D721Med (cell line): ENCODE measurements around the gene CCM2L.

ENCODE experiments used
- DNase-seq: peaks from one replicate; pipeline ENCODE4 v3.0.0; 2011; ENCODE audit warnings: low spot score; ENCODE audit not compliant: insufficient read length
- FAIRE-seq: peaks from 2 replicates; lab custom pipeline; 2011; peaks lifted over from hg19 to GRCh38; lab: Jason Lieb, UNC
- CTCF ChIP-seq: IDR thresholded peaks from 2 replicates; pipeline ENCODE4 v1.5.1; 2012; ENCODE audit warnings: mild to moderate bottlenecking, control low read depth; ENCODE audit not compliant: insufficient read depth; ENCODE audit errors: missing control alignments

The CCM2L gene

GRCh38 chr20:31981784-31982183 is 28.5 kb upstream of the CCM2L start:
- no peak for TF ChIP-seq CTCF
- FAIRE-seq (no peak), DNase-seq (no peak)

GRCh38 chr20:31984981-31985471 is 25.2 kb upstream of the CCM2L start:
- DNase-seq (no peak), FAIRE-seq (no peak)
- TF ChIP-seq CTCF, result no peak

GRCh38 chr20:31987744-31988143 is 22.5 kb upstream of the CCM2L start:
- TF ChIP-seq CTCF, result no peak
- DNase-seq (no peak), FAIRE-seq (no peak)

GRCh38 chr20:31988430-31989015 is 21.7 kb upstream of the CCM2L start:
- FAIRE-seq, result no peak
- DNase-seq, result no peak
- no peak for TF ChIP-seq CTCF

GRCh38 chr20:31989030-31989645 is 21.1 kb upstream of the CCM2L start:
- FAIRE-seq (no peak), DNase-seq (no peak)
- no peak for TF ChIP-seq CTCF

GRCh38 chr20:31990641-31991338 is 19.4 kb upstream of the CCM2L start:
- no peak for DNase-seq
- TF ChIP-seq CTCF, result no peak
- FAIRE-seq, result no peak

- TF ChIP-seq CTCF, result no peak
- DNase-seq (no peak), FAIRE-seq (no peak)
These were observed 18.9 kb upstream of the CCM2L start for GRCh38 chr20:31991339-31991705.
